GM19452 (cell line): ENCODE measurements around the gene SDF4.

Source experiments
- ATAC-seq: cut with Tn5 transposase; IDR thresholded peaks from one replicate; pipeline ENCODE4 v1.9.1; 2021; ENCODE audit not compliant: unreplicated experiment

The SDF4 gene

GRCh38 chr1:1168451-1169411, 63.1 kb downstream of the SDF4 start:
- ATAC-seq = no peak

DNA sequence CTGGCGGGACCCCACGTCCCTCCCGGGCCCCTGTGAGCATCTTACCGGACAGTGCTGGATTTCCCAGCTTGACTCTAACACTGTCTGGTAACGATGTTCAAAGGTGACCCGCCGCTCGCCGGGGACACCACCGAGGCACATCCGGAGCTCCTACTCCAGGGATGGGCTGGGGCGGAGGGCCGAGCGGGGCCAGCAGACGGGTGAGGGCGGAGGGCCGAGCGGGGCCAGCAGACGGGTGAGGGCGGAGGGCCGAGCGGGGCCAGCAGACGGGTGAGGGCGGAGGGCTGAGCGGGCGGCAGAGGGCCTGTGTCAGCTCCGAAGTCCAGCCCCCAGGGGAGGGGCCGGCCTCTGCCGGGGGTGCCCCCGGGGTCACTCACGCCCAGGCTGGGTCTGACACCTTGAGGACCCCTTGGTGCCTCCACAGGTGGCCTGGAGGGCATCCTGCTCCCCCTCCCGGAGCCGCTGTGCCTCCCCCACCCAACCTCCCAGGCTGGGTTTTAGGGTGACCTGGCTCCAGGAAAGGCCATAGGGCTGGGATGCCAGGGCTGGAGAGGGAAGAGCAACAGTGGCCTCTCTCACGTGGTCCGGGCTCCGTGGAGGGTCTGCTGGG, 63.9 kb downstream of the SDF4 start:
- no peak for ATAC-seq

- ATAC-seq = no peak
These were observed 64.4 kb downstream of the SDF4 start for GRCh38 chr1:1167398-1167821.
